NCI-H524 treated with DMSO at 0.1 percent for 48 hours (cell line): ENCODE data around the gene GALNT6.

Source experiments
- DNase-seq: peaks from one replicate; lab custom pipeline; 2025; lab: John Stamatoyannopoulos, UW

GALNT6 gene, protein sequence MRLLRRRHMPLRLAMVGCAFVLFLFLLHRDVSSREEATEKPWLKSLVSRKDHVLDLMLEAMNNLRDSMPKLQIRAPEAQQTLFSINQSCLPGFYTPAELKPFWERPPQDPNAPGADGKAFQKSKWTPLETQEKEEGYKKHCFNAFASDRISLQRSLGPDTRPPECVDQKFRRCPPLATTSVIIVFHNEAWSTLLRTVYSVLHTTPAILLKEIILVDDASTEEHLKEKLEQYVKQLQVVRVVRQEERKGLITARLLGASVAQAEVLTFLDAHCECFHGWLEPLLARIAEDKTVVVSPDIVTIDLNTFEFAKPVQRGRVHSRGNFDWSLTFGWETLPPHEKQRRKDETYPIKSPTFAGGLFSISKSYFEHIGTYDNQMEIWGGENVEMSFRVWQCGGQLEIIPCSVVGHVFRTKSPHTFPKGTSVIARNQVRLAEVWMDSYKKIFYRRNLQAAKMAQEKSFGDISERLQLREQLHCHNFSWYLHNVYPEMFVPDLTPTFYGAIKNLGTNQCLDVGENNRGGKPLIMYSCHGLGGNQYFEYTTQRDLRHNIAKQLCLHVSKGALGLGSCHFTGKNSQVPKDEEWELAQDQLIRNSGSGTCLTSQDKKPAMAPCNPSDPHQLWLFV

DNA sequence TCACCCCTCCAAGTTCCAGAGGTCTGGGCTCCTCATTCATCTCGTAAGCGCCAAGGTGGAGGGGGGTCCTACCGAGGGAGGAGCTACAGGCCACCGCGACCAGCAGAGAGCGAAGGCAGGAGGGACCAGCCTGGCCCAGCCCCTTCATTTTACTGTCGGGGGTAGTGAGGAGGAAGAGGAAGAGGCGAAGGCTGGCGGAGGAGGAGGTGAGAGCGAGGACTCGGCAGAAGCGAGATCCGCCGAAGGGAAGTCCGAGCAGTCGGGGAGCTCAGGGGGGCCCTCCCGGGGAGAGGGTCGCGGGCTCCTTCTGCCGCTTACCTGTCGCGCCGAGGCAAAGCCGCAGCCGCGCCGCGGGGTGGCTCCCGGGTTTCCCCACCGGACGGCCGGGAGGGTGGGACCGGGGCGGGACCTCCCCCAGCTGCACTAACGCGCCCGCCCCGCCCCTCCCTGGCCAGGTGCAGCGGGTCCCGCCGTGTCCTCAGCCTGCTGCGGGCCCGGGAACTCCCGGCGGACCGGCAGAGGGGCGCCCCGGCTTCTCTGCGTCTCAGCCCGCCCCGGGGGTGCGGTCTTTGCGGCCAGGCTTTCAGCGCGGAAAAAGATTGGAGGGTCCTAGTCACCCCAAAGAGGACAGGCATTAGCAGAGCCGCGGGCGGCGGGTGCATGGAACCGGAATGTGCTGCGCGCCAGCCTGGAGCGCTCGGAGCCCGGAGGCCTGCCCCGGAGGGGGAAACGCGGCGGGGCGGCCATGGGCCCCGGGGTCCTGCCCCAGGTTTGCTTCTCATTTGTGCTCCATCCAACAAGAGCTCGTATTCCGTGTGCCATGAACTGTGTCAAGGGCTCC is at the start of gene GALNT6:
GALNT6 (minus strand) TSS at position 124 of the 841 bp plus-strand sequence. CDS start 11,625 bp downstream, outside the sequence.
- no peak for DNase-seq

GRCh38 chr12:51439330-51439729 is 48.1 kb upstream of the GALNT6 start:
- DNase-seq = no peak

GRCh38 chr12:51437431-51437830 is 46.2 kb upstream of the GALNT6 start:
- DNase-seq = no peak

GRCh38 chr12:51434305-51434704 is 43.1 kb upstream of the GALNT6 start:
- no peak for DNase-seq

GRCh38 chr12:51432921-51433320 is 41.7 kb upstream of the GALNT6 start:
- DNase-seq = no peak

DNA sequence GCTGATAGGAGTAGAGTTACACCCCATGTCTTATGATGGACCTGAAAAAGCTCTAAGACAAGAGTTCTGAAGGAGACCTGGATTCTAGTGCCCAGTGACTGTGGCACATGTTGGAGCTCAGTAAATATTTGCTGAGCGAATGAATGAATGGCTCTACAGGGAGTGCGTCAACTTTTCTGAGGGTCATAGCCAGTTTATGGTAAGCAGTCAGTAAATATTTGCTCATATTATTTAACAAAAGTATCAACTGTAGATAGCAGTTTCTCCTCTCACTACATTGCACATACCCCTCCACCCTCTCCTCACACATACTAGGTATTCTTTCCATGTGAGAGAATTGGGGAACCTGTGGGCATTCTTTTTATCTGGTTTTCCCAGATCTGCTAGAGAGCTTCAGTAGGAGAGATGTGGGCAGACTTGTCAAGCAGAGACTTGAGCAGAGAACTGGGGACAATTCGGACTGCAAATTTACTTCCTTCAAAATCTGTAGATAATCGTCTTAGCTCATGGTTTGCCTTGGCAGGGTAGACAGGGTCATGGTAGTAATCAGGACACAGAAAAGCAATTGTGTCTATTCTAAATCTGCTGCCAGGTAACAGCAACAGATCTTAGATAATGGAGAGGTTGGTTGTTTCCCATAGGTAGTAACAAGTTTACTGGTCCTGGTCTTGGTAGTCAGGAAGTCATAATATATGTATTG is 39.1 kb upstream of the GALNT6 start:
- no peak for DNase-seq

DNA sequence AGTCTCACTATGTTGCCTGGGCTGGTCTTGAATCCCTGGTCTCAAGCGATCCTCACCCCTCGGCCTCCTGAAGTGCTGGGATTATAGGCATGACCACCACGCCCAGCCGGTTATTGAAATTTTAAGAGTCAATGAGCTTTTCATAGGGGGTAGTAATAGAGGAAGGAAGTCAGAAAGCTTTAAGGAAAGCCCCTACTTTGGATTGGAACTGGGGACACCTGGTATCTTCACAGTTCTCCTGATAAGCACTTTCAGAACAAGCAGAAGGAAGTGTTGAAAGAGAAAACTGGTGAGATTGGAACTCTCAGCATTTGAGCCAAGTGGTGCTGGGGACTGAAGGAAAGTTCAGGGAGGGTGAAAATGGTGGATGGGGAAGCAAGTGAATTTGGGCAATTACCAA is 38.5 kb upstream of the GALNT6 start:
- DNase-seq = no peak

- DNase-seq = peak; percentile 92
These were observed 37.0 kb upstream of the GALNT6 start for GRCh38 chr12:51428256-51428655.

- DNase-seq = peak; percentile 83
These were observed 33.7 kb upstream of the GALNT6 start, which contains the start of gene SLC4A8 for GRCh38 chr12:51424662-51425539. Gene SLC4A8 (plus strand): TSS chr12:51424831. CDS start chr12:51424988, 157 bp downstream.

- DNase-seq = no peak
These were observed 33.0 kb upstream of the GALNT6 start for GRCh38 chr12:51424094-51424661.

- no peak for DNase-seq
These were observed 30.2 kb upstream of the GALNT6 start for GRCh38 chr12:51421266-51421884.

DNA sequence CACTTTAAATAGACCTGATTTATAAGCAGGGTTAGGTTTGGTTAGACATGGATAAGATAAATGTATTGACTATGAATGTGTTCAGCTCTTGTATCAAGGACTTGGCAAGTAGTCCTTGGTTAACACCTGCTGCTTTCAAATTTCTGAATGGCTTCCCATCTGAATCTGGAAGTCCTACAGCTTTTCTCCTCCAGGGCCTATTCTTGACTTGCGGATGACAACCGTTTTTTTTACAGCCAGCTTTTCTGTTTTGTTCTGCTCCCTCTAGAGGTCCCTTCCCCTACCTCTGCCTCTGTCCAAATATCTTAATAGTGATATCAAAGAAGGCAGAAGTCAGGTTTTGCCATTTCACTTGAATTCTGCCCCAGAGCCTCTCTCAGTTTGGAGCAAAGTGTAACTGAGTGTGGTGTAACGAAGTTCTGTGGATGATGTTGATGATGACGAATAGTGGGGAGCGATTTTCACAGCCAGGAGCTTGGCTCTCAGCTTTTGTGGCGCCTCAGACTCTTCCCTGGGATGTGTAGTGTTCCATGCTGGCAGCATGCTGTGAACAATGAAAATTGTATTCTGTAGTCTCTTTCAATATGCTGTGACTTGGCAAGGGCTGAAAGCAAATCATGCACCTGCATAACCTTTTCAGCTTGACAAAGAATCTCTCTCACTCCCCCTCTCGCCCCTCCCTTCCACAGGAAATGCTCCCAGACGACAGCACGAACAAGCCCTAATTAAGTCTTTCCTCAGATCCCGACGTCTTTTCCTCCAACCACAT is 28.4 kb upstream of the GALNT6 start:
- no peak for DNase-seq

DNA sequence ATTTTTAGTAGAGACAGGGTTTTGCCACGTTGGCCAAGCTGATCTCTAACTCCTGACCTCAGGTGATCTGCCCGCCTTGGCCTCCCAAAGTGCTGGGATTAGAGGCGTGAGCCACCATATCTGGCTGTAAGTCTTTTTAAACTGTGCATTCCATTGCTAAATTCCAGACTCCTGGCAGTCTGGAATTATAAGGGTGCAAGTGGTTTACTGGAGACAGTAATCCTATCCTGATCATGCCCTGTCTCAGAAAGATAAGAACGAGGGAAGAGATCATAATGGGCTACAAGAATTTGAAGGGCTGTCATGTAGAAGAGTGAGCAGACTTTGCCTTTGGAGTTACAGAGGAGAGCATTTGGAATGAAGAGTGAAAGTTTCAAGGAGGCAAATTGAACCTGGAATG is 26.6 kb upstream of the GALNT6 start:
- no peak for DNase-seq

DNA sequence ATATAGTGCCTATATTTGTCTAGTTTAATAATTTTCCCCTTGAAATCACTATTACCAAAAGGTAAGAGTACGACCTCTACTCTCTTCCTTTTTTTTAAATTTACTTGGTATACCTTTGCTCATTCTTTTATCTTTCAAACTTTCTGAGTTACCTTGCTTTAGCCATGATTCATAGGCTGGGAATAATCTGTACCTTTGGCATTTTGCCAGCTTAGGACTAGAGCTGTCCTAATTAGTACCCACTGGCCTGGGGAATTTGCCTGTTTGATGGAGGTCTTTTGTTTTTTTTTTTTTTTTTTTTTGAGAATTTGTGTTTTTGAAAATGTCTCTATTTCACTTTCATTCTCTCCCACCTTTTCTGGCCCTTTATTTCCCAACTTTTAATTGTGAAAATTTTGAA is 24.7 kb upstream of the GALNT6 start:
- no peak for DNase-seq

DNA sequence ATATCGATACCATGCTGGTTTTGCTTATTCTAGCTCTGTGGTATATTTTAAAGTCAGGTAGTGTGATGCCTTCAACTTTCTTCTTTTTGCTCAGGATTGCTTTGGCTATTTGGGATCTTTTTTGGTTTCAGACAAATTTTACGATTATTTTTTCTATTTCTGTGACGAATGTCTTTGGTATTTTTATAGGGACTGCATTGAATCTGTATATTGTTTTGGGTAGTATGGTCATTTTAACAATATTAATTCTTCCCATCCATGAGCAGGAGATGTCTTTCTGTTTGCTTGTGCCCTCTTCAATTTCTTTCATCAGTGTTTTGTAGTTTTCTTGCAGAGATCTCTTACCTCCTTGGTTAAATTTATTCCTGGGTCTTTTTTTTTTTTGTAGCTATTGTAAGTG is 22.6 kb upstream of the GALNT6 start:
- no peak for DNase-seq

GRCh38 chr12:51413149-51413548 is 21.9 kb upstream of the GALNT6 start:
- no peak for DNase-seq

DNA sequence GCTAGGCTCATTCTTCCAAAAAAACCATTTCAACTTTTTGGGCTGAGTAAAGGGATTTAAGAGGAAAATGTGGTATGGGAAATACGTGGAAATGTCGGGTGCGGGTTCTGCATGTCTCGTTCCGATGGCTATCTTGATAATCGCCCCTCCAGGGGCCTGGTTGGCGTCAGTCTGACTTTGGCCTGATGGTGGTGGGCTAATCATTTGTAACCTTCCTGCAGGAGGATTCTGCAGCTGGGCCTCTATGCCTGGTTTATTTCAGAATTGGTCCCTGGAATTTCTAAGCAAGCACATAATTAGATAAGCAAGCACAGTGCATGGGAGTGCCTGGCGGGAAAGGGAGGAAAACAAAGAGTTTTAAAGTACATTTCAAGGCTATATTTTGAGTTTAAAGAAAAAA is 18.6 kb upstream of the GALNT6 start:
- DNase-seq = no peak

GRCh38 chr12:51407604-51408003 is 16.4 kb upstream of the GALNT6 start:
- DNase-seq = no peak

- no peak for DNase-seq
These were observed 15.7 kb upstream of the GALNT6 start for GRCh38 chr12:51406859-51407258.
